GM12873 (cell line): ENCODE data around the gene CELSR1.

Source experiments
- CTCF ChIP-seq: IDR thresholded peaks from 2 replicates; pipeline ENCODE4 v1.5.1; 2012; ENCODE audit warnings: low read depth, mild to moderate bottlenecking, moderate library complexity, low read length, control low read depth; ENCODE audit not compliant: insufficient read depth; ENCODE audit errors: missing control alignments

CELSR1 gene

GRCh38 chr22:46473896-46474557, 63.4 kb downstream of the CELSR1 start:
- TF ChIP-seq CTCF = no peak

GRCh38 chr22:46473021-46473779, 64.2 kb downstream of the CELSR1 start:
- no peak for TF ChIP-seq CTCF

- TF ChIP-seq CTCF = no peak
These were observed 64.8 kb downstream of the CELSR1 start for GRCh38 chr22:46472722-46473016.

- no peak for TF ChIP-seq CTCF
These were observed 65.3 kb downstream of the CELSR1 start for GRCh38 chr22:46471901-46472721.

- TF ChIP-seq CTCF = no peak
These were observed 67.7 kb downstream of the CELSR1 start for GRCh38 chr22:46469711-46470110.

GRCh38 chr22:46467006-46467405, 70.4 kb downstream of the CELSR1 start:
- no peak for TF ChIP-seq CTCF

- no peak for TF ChIP-seq CTCF
These were observed 71.2 kb downstream of the CELSR1 start for GRCh38 chr22:46466255-46466676.
